Osteoblast (primary cell): Measurements from ENCODE around the gene COLQ. TPM values are rescaled to one million over a fixed set of nuclear protein-coding genes. Genes with fewer than 3 reads are reported as not detected.

Experiments used
- DNase-seq: peaks from one replicate; pipeline ENCODE4 v3.0.0; 2011; ENCODE audit warnings: low spot score, mixed read lengths; ENCODE audit not compliant: insufficient read length; ENCODE audit errors: missing footprints
- H2AFZ ChIP-seq: 2 replicates; pipeline ENCODE4 v1.6.0; 2011; ENCODE audit warnings: mild to moderate bottlenecking, low read length
- H3K27ac ChIP-seq: 2 replicates; pipeline ENCODE4 v1.5.1; 2011; ENCODE audit warnings: mild to moderate bottlenecking, low read depth, low read length, moderate library complexity
- H3K27me3 ChIP-seq: 2 replicates; pipeline ENCODE4 v1.6.0; 2012; ENCODE audit warnings: mild to moderate bottlenecking, control low read depth, inconsistent platforms, low read length, moderate library complexity; ENCODE audit not compliant: insufficient read depth
- H3K36me3 ChIP-seq: 2 replicates; pipeline ENCODE4 v1.5.1; 2011; ENCODE audit warnings: mild to moderate bottlenecking, low read length, control low read depth, moderate library complexity; ENCODE audit not compliant: insufficient read depth
- H3K4me1 ChIP-seq: 2 replicates; pipeline ENCODE4 v1.5.1; 2011; ENCODE audit warnings: mild to moderate bottlenecking, low read length, control low read depth, moderate library complexity; ENCODE audit not compliant: insufficient read depth
- H3K4me2 ChIP-seq: 2 replicates; pipeline ENCODE4 v1.6.0; 2011; ENCODE audit warnings: mild to moderate bottlenecking, low read length; ENCODE audit not compliant: insufficient read depth
- H3K4me3 ChIP-seq: fragments of 200-600 bp; sonication (generic); 3 replicates; pipeline ENCODE4 v1.5.1; 2012; ENCODE audit warnings: mild to moderate bottlenecking, low read length, inconsistent platforms; ENCODE audit not compliant: insufficient read depth
- H3K79me2 ChIP-seq: 2 replicates; pipeline ENCODE4 v1.6.0; 2012; ENCODE audit warnings: mild to moderate bottlenecking, low read length, control low read depth, inconsistent platforms; ENCODE audit not compliant: insufficient read depth
- H3K9me3 ChIP-seq: 2 replicates; pipeline ENCODE4 v1.5.1; 2011; ENCODE audit warnings: low read depth, low read length, control low read depth
- H4K20me1 ChIP-seq: 2 replicates; pipeline ENCODE4 v1.6.0; 2012; ENCODE audit warnings: mild to moderate bottlenecking, low read length, control low read depth; ENCODE audit not compliant: insufficient read depth
- CTCF ChIP-seq: IDR thresholded peaks from 2 replicates; pipeline ENCODE4 v1.5.1; 2011; ENCODE audit warnings: mild to moderate bottlenecking, low read depth, low read length, moderate library complexity; ENCODE audit errors: extremely low read depth
- total RNA-seq: library from RNA; depleted of rRNA; stranded (reverse); fragments of >200 nt; gene quantifications from 2 replicates; pipeline ENCODE4 v1.2.3, GENCODE V29; 2012

Gene COLQ
- total RNA-seq, 1 donor: 1.4 TPM

DNA sequence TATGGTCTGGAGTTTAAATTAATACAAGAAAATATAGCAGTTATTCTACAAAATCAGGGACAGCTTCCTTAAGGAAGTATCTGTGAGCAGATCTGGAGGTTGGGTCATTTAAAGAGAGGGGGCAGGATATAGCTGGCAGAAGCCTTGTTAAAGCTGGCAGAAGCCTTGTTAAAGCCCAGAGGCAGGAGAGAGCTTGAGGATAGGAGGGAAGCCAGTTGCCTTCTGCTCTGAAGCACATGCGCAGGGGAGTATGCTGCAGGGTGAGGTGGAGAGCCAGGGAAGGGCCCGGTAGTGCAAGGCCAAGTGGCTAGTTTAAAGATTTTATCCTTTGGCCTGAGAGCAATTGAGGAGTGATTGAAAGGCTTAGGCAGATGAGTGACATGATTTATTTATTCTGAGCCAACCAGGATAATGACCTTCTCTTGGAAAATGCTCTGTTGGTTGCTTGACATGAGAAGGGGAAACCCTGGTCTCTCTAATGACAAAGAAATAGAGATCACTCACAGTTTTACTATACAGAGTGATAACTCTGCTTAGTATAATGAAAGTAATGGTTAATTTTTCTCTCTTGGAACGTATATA lies 90.2 kb downstream of the COLQ start:
- peaks cover 13% of the 10 kb centered on the region for H3K4me1 ChIP-seq
- H3K4me2 ChIP-seq: no peak overlapping the region
- peaks cover 31% of the 10 kb centered on the region for H4K20me1 ChIP-seq
- TF ChIP-seq CTCF: no peak
- H3K27ac ChIP-seq: no peak overlapping the region
- no peak overlapping the region for H2AFZ ChIP-seq
- no peaks in the 10 kb centered on the region for H3K9me3 ChIP-seq
- H3K27me3 ChIP-seq: no peaks in the 10 kb centered on the region
- peaks cover 69% of the 10 kb centered on the region for H3K79me2 ChIP-seq
- H3K4me3 ChIP-seq: no peak overlapping the region
- no peak for DNase-seq
- peaks cover 56% of the 10 kb centered on the region for H3K36me3 ChIP-seq

DNA sequence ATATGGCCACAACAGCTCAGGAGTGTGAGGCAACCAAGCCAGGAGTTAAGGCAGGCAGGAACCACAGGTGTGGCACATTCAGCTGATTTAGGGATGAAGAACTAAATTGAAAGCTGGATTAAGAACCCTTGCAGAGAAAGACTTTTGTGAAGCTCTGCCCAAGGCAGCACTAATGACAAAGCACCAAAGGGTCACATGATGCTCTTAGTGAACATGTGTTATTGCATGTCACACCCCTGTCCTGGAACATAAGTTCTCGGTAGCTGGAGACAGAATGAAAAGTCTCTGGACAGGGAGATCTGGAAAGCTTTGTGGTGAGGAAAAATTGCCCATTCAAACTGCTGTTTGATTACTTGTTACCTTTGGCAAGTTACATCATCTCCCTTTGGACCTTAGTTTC lies 90.9 kb downstream of the COLQ start:
- DNase-seq: no peak
- Histone ChIP-seq H2AFZ (no peak overlapping the region), H3K27me3 (no peaks in the 10 kb centered on the region), H3K79me2 (peaks cover 74% of the 10 kb centered on the region), H3K4me3 (no peak overlapping the region), H3K4me1 (peaks cover 14% of the 10 kb centered on the region), H3K27ac (no peak overlapping the region), H3K4me2 (no peak overlapping the region), H3K36me3 (peaks cover 49% of the 10 kb centered on the region), H4K20me1 (peaks cover 31% of the 10 kb centered on the region), H3K9me3 (no peaks in the 10 kb centered on the region)
- no peak for TF ChIP-seq CTCF

DNA sequence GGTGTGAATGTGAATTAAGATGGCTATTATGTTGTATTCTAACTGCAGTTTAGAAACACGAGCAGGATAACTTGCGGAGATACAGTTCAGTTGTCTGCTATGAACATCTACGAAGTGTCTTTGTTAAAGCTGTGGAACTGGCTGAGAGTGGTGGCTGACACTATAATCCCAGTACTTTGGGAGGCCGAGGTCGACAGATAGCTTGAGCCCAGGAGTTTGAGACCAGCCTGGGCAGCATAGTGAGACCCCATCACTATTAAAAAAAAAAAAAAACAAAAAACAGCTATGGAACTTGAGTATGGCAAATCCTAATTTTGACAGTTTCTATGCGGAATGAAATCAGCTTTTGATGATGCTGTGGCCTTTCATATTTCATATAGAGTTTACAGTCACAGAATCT lies 92.4 kb downstream of the COLQ start:
- Histone ChIP-seq H3K79me2 (peaks cover 83% of the 10 kb centered on the region), H3K4me1 (peaks cover 14% of the 10 kb centered on the region), H4K20me1 (peaks cover 31% of the 10 kb centered on the region), H2AFZ (no peak overlapping the region), H3K27me3 (no peaks in the 10 kb centered on the region), H3K4me2 (peak overlapping the region; percentile 93), H3K9me3 (no peaks in the 10 kb centered on the region), H3K4me3 (peak overlapping the region; percentile 99), H3K27ac (peak overlapping the region; percentile 92), H3K36me3 (peaks cover 39% of the 10 kb centered on the region)
- no peak for DNase-seq
- no peak for TF ChIP-seq CTCF

DNA sequence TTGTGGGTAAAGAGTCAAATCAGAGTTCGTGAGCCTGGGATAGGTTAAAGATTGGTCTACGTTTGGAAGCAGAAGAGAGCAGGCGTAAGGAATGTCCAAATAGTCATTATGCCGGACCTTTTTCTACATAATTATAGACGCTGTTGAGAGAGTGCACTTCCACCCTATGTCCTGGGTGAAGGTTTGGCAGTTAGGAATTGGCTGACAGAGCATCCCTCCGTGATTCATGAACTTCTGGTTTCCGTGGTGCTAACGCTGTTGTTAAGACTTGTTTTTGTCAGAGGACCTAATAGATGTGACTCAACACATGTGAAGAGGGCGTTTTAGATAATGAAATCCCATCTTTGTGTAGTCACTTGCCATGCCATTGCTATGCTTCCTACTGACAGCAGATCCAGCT lies 93.0 kb downstream of the COLQ start:
- TF ChIP-seq CTCF: no peak
- peak overlapping the region; percentile 93 for H3K4me2 ChIP-seq
- peaks cover 14% of the 10 kb centered on the region for H3K4me1 ChIP-seq
- no peak overlapping the region for H2AFZ ChIP-seq
- H3K27ac ChIP-seq: peak overlapping the region; percentile 92
- H3K27me3 ChIP-seq: no peaks in the 10 kb centered on the region
- peak overlapping the region; percentile 99 for H3K4me3 ChIP-seq
- DNase-seq: peak; percentile 87
- peaks cover 80% of the 10 kb centered on the region for H3K79me2 ChIP-seq
- H3K36me3 ChIP-seq: peaks cover 36% of the 10 kb centered on the region
- H3K9me3 ChIP-seq: no peaks in the 10 kb centered on the region
- peaks cover 29% of the 10 kb centered on the region for H4K20me1 ChIP-seq
